Activated gamma-delta T cell treated with Interleukin-2 at 50 U/mL for 16 hours (primary cell): ENCODE data around the gene CCDC7.
"Not testable (repeated sequence)": the region's sequence is repeated elsewhere in the genome, so short reads cannot be mapped to it uniquely, and the experiment has no call there.

Source experiments
- DNase-seq: peaks from one replicate; pipeline ENCODE4 v3.0.0-alpha.2; 2020

Gene CCDC7

DNA sequence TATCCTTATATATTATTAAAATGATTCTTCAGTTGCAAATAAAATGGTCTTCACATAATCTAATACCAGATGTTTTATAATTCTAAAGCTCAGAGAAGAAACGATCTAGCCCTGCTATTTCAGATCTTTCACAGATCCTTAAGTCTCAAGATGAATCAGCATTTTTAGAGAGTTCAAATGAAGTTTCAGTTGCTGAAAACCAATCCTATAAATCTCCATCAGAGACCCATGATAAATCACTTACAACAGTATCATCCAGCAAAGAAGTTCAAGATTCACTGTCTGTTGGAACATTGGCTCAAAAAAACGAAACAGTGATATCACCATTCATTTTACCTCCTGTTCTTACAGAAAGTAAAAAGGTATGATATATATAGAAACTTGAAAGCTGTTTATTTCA, 137.0 kb downstream of the CCDC7 start:
- no peak for DNase-seq

- not testable (repeated sequence) for DNase-seq
Observed at GRCh38 chr10:32598022-32598421, 152.1 kb downstream of the CCDC7 start.

DNA sequence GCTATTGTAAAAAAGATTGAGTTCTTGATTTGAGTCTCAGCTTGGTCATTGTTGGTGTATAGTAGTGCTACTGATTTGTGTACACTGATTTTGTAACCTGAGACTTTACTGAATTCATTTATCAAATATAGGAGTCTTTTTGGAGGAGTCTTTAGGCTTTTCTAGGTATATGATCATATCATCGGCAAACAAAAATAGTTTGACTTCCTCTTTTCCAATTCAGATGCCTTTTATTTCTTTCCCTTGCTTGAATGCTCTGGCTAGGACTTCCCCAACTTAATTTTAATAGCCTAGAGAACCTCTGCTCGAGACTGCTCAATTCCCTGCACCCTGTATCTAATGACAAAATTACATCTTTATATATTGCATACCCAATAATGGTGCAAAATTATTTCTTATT, 154.4 kb downstream of the CCDC7 start:
- DNase-seq = no peak

DNA sequence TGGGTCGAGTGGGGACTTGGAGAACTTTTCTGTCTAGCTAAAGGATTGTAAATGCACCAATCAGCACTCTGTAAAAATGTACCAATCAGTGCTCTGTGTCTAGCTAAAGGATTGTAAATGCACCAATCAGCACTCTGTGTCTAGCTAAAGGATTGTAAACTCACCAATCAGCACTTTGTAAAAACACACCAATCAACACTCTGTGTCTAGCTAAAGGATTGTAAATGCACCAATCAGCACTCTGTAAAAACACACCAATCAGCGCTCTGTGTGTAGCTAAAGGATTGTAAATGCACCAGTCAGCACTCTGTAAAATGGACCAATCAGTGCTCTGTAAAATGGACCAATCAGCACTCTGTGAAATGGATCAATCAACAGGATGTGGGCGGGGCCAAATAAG, 155.6 kb downstream of the CCDC7 start:
- not testable (repeated sequence) for DNase-seq

GRCh38 chr10:32605787-32606186, 159.8 kb downstream of the CCDC7 start:
- no peak for DNase-seq

- not testable (repeated sequence) for DNase-seq
Observed at GRCh38 chr10:32610543-32610942, 164.6 kb downstream of the CCDC7 start.

- no peak for DNase-seq
Observed at GRCh38 chr10:32616438-32616837, 170.5 kb downstream of the CCDC7 start.

GRCh38 chr10:32618482-32618881, 172.5 kb downstream of the CCDC7 start:
- DNase-seq = no peak

GRCh38 chr10:32621969-32622368, 176.0 kb downstream of the CCDC7 start:
- DNase-seq = no peak

- DNase-seq = no peak
Observed at GRCh38 chr10:32622409-32622808, 176.5 kb downstream of the CCDC7 start.

GRCh38 chr10:32627183-32627582, 181.2 kb downstream of the CCDC7 start:
- no peak for DNase-seq

GRCh38 chr10:32629910-32630309, 184.0 kb downstream of the CCDC7 start:
- DNase-seq = no peak

DNA sequence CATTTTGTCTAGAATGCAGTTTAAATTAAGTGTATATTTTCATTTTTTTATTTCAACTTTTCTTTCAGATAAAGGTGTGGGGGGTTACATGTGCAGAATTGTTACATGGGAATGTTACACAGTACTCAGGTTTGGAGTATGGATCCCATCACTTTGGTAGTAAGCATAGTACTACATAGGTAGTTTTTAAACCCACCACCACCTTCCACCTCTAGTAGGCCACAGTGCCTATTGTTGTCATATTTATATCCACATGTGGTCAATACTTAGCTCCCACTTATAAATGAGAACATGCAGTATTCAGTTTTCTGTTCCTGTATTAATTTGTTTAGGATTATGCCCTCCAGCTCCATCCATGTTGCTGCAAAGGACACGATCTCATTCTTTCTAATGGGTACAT, 200.6 kb downstream of the CCDC7 start:
- no peak for DNase-seq

GRCh38 chr10:32650246-32650655, 204.3 kb downstream of the CCDC7 start:
- no peak for DNase-seq

GRCh38 chr10:32657430-32657829, 211.5 kb downstream of the CCDC7 start:
- DNase-seq = not testable (repeated sequence)

- no peak for DNase-seq
Observed at GRCh38 chr10:32661346-32661745, 215.4 kb downstream of the CCDC7 start.

- no peak for DNase-seq
Observed at GRCh38 chr10:32680803-32681557, 235.0 kb downstream of the CCDC7 start.

- DNase-seq = no peak
Observed at GRCh38 chr10:32684291-32684690, 238.4 kb downstream of the CCDC7 start.

DNA sequence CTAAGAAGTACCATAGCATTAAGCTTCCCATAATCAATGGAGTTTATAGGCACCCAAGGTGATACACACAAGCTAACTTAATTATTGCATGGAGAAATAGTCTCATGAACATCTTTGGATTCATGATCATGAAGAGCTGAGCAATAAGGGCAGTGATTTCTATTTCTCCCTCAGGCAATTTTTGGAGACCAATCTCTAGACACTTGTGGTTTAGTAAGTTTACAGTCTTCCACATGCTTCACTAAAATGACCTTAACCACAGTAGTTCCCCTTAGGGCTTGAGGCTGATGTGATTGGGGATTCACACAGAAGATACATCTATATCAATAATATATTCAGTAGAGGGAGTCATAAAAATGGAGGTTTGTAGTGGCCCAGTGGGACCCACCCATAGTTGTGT, 241.2 kb downstream of the CCDC7 start:
- no peak for DNase-seq

- DNase-seq = no peak
Observed at GRCh38 chr10:32687546-32687945, 241.6 kb downstream of the CCDC7 start.

DNA sequence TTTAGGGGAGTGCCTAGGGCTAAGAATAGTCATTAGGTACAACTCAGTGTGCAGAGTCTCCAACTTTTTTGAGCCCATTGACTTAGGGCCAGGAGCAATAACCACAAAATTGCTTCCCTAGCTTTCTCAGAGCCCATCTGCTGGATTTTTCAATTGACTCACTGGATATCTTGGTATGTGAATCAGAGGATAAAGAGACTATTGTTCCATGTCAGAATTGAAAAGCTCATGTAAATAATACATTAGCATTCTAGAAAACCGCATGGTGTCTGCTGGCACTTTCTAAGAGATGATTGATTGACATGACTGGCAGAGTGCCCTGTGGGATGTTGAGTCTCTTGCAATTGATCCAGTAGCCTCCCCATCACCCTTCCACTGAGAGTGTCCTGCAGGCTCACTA, 246.2 kb downstream of the CCDC7 start:
- no peak for DNase-seq

- DNase-seq = no peak
Observed at GRCh38 chr10:32693441-32693979, 247.6 kb downstream of the CCDC7 start.

GRCh38 chr10:32699683-32700082, 253.7 kb downstream of the CCDC7 start:
- not testable (repeated sequence) for DNase-seq

DNA sequence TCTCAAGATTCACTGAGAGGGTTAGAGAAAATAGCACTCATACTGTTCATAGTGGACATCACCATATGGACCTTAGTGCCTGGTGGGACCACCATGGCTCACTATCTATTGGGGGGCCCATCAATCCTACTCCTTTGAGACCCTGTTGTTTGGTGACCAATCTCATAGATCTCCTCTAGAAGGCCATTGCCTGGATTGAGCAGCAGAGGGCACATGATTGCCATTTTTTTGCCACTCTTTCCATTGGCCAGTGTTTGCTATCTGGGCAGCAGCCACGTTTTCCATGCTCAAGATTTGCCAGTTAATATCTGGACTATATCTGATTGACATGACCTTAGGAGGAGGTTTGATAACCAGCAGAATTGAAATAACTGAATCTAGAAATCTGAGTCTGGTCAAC, 267.6 kb downstream of the CCDC7 start:
- no peak for DNase-seq

GRCh38 chr10:32731527-32731926, 285.6 kb downstream of the CCDC7 start:
- no peak for DNase-seq
